GM12874 (cell line): Measurements from ENCODE around the gene TXLNB.

Experiments used
- TF ChIP-seq, protein P1 (sequence below): IDR thresholded peaks from 2 replicates; pipeline ENCODE4 v1.5.1; 2011; ENCODE audit warnings: low read depth, mild to moderate bottlenecking, control low read depth, low read length, moderate library complexity; ENCODE audit not compliant: insufficient read depth

TXLNB gene

DNA sequence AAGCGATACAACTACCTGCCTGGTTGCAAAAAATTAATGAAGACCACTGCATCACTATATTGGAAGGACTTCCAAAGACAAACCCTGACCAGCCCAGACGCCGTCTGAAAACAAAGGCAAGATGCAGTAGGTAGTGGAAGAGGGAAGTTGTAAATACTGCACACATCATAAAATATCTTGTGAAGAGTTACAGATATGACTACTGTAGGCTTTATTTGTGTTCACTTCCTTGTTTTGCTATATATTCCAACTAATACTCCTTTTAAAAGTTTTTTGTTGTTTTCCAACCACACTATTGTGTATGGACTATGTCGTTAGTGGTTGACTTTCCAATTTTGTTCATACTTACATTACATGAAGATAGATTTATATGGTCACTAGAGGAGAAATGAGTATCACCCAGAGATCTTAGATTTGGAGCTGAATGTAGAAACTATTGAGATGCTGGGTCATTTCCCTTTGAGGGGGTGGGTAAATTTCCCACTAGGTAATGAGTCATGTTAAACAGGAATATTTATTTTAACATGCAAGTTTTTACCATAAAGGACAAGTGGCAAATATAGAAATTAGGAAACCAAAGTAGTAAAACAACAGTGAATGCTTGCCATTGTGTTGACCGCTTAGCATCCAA, 16.6 kb upstream of the TXLNB start:
- TF ChIP-seq, protein P1, sequence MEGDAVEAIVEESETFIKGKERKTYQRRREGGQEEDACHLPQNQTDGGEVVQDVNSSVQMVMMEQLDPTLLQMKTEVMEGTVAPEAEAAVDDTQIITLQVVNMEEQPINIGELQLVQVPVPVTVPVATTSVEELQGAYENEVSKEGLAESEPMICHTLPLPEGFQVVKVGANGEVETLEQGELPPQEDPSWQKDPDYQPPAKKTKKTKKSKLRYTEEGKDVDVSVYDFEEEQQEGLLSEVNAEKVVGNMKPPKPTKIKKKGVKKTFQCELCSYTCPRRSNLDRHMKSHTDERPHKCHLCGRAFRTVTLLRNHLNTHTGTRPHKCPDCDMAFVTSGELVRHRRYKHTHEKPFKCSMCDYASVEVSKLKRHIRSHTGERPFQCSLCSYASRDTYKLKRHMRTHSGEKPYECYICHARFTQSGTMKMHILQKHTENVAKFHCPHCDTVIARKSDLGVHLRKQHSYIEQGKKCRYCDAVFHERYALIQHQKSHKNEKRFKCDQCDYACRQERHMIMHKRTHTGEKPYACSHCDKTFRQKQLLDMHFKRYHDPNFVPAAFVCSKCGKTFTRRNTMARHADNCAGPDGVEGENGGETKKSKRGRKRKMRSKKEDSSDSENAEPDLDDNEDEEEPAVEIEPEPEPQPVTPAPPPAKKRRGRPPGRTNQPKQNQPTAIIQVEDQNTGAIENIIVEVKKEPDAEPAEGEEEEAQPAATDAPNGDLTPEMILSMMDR: no peak

DNA sequence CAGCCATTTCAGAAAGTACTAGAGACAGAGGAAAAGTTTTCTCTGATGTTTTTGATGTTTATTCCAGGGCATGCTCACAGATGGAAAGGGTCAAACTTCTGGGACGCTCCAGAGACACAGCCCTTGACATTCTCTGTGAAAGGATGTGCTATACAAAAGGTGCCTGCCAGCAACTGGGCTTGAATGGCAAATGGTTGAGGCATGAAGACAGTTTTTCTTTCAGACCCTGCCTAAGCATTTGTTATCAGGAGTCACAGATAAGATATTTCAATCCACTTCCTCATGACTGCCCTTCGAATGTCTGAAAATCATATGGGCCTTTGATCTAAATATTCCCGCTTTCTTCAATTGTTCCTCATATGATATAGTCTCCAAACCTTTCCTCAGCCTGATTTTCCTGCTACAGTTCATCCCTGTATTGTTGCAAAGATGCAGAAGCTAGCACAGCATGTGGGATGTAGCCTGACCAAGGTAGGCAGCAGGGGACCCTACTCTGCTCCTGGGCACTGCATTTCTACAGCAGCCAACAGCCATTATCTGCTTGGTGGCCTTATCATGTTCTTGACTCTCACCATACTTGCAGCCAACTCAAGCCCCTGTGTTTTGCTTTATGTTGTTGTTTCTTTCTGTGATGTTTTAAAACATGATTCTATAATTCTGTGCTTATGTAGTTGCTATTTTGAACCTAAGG, 14.6 kb upstream of the TXLNB start:
- TF ChIP-seq, protein P1: no peak

DNA sequence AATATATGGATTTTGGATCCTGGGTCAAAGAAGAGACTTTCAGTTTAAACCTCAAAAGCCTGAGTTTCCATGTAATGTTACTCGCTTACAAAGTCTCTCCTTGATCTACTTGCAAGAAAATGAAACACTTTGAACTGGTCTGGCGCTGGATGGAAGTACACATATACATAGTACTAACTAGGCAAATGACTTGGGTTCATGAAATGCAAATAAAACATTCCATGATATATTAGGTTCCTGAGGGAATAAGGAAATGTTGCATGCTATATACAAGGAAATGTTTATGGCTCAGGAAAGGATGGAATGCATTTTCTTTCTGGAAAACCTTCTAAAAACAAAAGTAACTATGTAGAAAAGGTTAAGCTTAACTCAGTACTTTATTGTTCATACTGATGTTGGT, 11.4 kb upstream of the TXLNB start:
- TF ChIP-seq, protein P1: no peak

DNA sequence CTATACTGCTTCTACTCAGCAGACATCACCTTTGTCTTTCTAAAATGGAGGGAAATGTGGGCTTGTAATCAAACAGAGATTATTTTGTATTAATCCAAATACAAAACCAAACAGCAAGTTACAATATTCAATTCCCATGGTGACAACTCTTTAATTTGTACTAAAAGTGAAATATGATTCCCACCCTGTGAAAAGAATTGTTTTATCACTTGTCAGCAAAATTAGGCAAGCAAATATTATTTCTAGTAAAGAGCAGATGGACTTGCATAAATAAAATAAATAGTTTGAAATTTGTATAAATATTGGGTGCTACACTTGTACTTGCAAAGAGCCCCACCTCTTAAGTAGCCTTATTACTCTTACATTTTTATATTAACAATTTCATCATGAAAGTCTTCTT, 6.1 kb upstream of the TXLNB start:
- TF ChIP-seq, protein P1: no peak

DNA sequence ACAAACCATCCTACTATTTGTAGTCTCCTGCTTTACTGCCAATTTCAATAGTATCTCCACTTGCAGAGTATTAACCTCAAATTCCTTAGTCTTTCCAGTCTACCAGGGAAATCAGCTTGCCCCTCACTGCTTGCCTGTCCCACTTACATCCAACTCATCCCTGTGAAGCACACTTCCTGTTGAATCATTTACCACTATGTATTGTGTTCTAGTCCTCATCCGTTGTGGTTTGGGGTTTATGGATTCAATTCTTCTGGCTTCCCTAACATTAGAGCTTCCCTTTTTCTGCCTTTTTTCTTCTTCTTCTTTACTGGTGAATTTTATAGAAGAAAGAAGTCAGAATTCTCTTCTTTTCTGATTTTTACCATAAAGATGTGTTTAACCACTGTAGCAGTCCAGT, 5.1 kb upstream of the TXLNB start:
- TF ChIP-seq, protein P1: no peak

DNA sequence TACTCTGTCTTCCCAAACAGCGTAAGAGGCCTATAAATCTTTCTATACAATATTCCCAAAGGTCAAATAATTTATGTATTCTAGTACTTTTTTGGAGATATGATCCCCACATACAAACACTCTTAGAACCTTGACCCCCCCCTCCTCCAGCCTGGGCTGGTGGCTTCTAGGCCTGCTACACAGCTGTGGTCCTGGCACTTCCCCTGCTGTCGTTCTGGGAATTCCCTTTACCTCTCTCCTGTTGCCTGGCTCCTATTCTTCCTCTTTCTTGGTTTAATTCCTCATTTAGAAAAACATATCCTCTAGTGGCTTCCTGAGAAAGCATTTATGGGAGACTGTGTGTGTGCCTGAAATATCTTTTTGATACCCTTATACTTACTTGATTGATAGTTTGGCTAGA, 4.1 kb upstream of the TXLNB start:
- TF ChIP-seq, protein P1: no peak

DNA sequence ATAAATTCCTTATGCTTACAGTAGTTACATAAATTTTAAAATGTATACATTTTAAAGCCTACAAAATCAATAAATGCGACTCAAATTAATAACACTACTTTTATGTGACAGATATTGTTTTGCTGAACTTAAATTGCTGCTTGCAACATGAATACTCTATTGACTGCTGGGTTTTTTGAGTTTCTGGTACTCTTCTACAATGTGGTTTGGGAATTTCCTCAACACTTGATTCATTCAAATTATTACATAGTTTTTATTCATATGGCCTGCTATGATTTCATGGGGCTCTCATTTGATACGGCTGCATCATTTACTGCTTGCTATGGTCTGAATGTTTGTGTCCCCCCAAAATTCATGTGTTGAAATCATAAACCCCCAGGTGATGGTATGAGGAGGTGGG, 2.3 kb upstream of the TXLNB start:
- TF ChIP-seq, protein P1: no peak
